ENCODE data around the gene AKAP8L.

GRCh38 chr19:15456441-15456840 lies 37.7 kb upstream of the AKAP8L start:
- TF ChIP-seq EP300 (IDR thresholded peaks at IDR 0.05; ENCODE audit: borderline replicate concordance in 1 of 2, low read depth in 1 of 2, low read length in 1 of 2) (no peak), CTCF (IDR thresholded peaks at IDR 0.05) (no peak), CHD2 (IDR thresholded peaks at IDR 0.05; ENCODE audit: low read length, partially characterized antibody) (no peak), TAF1 (IDR thresholded peaks at IDR 0.05; ENCODE audit: borderline replicate concordance, low read depth, low read length) (no peak), RAD21 (IDR thresholded peaks at IDR 0.05; ENCODE audit: low read length) (no peak), USF1 (IDR thresholded peaks at IDR 0.05; ENCODE audit: borderline replicate concordance, low read depth) (no peak), POLR2AphosphoS5 (IDR thresholded peaks at IDR 0.05; ENCODE audit: low read depth, low read length) (no peak), EZH2phosphoT487 (IDR thresholded peaks at IDR 0.05; ENCODE audit: borderline replicate concordance, low read depth) (no peak), RCOR1 (IDR thresholded peaks at IDR 0.05; ENCODE audit: low read length) (no peak), FOXM1 (IDR thresholded peaks at IDR 0.05; ENCODE audit: low read depth) (no peak), NRF1 (IDR thresholded peaks at IDR 0.05; ENCODE audit: low read depth, low read length) (no peak), SMC3 (IDR thresholded peaks at IDR 0.05; ENCODE audit: low read depth, low read length) (no peak)

All from SK-N-SH (cell line).